GM12878 (cell line): ENCODE measurements around the gene OR4C13. TPM values are rescaled to one million over a fixed set of nuclear protein-coding genes. Genes with fewer than 3 reads are reported as not detected.
"Not testable (repeated sequence)": the region's sequence is repeated elsewhere in the genome, so short reads cannot be mapped to it uniquely, and the experiment has no call there.

Experiments used
- ATAC-seq: fragments of 200-7000 bp; cut with Tn5 transposase; 3 replicates; pipeline ENCODE4 v1.9.1; 2020; ENCODE audit warnings: mild to moderate bottlenecking, moderate library complexity
- BruUV-seq: library from RNA; stranded (reverse); fragments of 400-500 nt; replicated peaks from 2 replicates; lab custom pipeline; 2021; lab: Mats Ljungman, UMichigan
- CTCF ChIA-PET: fragments of 300-600 bp; sonication (Branson Sonifier 250); formaldehyde crosslinking; extraction: SDS; loops from one replicate; lab custom pipeline; 2021; ENCODE audit warnings: inconsistent platforms; lab: Yijun Ruan, JAX
- POLR2A ChIA-PET: fragments of 350-600 bp; formaldehyde crosslinking; extraction: SDS; loops from one replicate; lab custom pipeline; 2021; ENCODE audit warnings: inconsistent platforms; lab: Charles Lee
- RAD21 ChIA-PET: fragments of 300-600 bp; sonication (Branson Sonifier 250); formaldehyde crosslinking; loops from one replicate; lab custom pipeline; 2023; ENCODE audit warnings: antibody characterized with exemption; ENCODE audit not compliant: unreplicated experiment; lab: Charles Lee
- SMC1A ChIA-PET: fragments of 300-600 bp; sonication (Branson Sonifier 250); formaldehyde crosslinking; loops from one replicate; lab custom pipeline; 2023; ENCODE audit not compliant: unreplicated experiment, uncharacterized antibody; lab: Charles Lee
- DNase-seq: peaks from one replicate; pipeline ENCODE4 v3.0.0-alpha.2; 2011; ENCODE audit warnings: low read depth, low spot score
- FAIRE-seq: peaks from 3 replicates; lab custom pipeline; 2011; peaks lifted over from hg19 to GRCh38; lab: Jason Lieb, UNC
- H2AFZ ChIP-seq: 2 replicates; pipeline ENCODE4 v1.6.0; 2011; ENCODE audit warnings: low read depth, low read length, control low read depth; ENCODE audit not compliant: control insufficient read depth
- H3K27ac ChIP-seq: 2 replicates; pipeline ENCODE4 v1.5.1; 2011; ENCODE audit warnings: control low read depth; ENCODE audit not compliant: control insufficient read depth, insufficient read depth
- H3K27me3 ChIP-seq, 2 experiments: replicated peaks in 1 of 2; 2 replicates each; pipeline versions ENCODE4 v1.6.0 to v1.6.1; 2011; ENCODE audit warnings: low read length in 1 of 2; ENCODE audit not compliant: control insufficient read depth in 2 of 2, insufficient read depth in 2 of 2
- H3K36me3 ChIP-seq, 2 experiments: 2 replicates each; pipeline ENCODE4 v1.5.1; 2011; ENCODE audit warnings: low read length in 1 of 2; ENCODE audit not compliant: control insufficient read depth in 2 of 2, insufficient read depth in 2 of 2
- H3K4me1 ChIP-seq: 2 replicates; pipeline ENCODE4 v1.6.1; 2011; ENCODE audit warnings: mild to moderate bottlenecking, low read length, moderate library complexity, mixed read lengths; ENCODE audit not compliant: control insufficient read depth, insufficient read depth
- H3K4me2 ChIP-seq: 2 replicates; pipeline ENCODE4 v1.6.0; 2011; ENCODE audit warnings: control low read depth; ENCODE audit not compliant: control insufficient read depth, insufficient read depth
- H3K4me3 ChIP-seq: fragments of 200-600 bp; sonication (generic); 2 replicates; pipeline ENCODE4 v1.5.1; 2016
- H3K79me2 ChIP-seq: 2 replicates; pipeline ENCODE4 v1.6.0; 2011; ENCODE audit warnings: low read length; ENCODE audit not compliant: control insufficient read depth, insufficient read depth
- H3K9ac ChIP-seq: 2 replicates; pipeline ENCODE4 v1.8.0; 2011; ENCODE audit warnings: low read length, control low read depth, mixed read lengths; ENCODE audit not compliant: control insufficient read depth, insufficient read depth
- H3K9me3 ChIP-seq: replicated peaks from 3 replicates; pipeline ENCODE4 v1.5.1; 2011; ENCODE audit warnings: mild to moderate bottlenecking, low read length; ENCODE audit not compliant: control insufficient read depth, insufficient read depth
- H4K20me1 ChIP-seq: 2 replicates; pipeline ENCODE4 v1.6.0; 2011; ENCODE audit not compliant: control insufficient read depth, insufficient read depth
- WGBS: methylation state at CpG from one replicate; pipeline ENCODE4 v1.1.6; 2016; ENCODE audit warnings: low lambda C conversion rate; ENCODE audit not compliant: insufficient replicate concordance, insufficient coverage; ENCODE audit errors: missing lambda C conversion rate; 5-methylcytosine and 5-hydroxymethylcytosine counted together
- in situ Hi-C: fragments of 300-500 bp; cut with MboI; formaldehyde crosslinking; loops from 9 replicates; pipeline ENCODE4 v1.14.3; 2018; ENCODE audit warnings: mixed read lengths
- intact Hi-C: fragments of 100-400 bp; cut with micrococcal nuclease; formaldehyde crosslinking; loops from one replicate; pipeline ENCODE4 v1.14.2; 2022; ENCODE audit not compliant: unreplicated experiment
- polyA plus RNA-seq, 11 experiments: library from polyadenylated mRNA; depleted of rRNA in 4 of 11; unstranded in 6 of 11; stranded (reverse) in 5 of 11; fragments of >200 nt; fragmentation: Nextera tagmentation in 4 of 11; fragmentation: Illumina TruSeq in 1 of 11; extraction: Ambion mirVana in 4 of 11; extraction: Trizol in 1 of 11; gene quantifications; 1 replicate in 1 of 11; 2 replicates in 10 of 11; pipeline versions ENCODE4 v1.2.1 to v1.2.3, GENCODE V29; 2011 to 2016; ENCODE audit warnings: inconsistent platforms in 2 of 11, missing spikeins in 2 of 11, low read depth in 1 of 11
- total RNA-seq, 4 experiments: library from RNA; depleted of rRNA in 3 of 4; stranded (reverse); fragments of >200 nt in 3 of 4; fragmentation: Illumina TruSeq in 1 of 4; extraction: Trizol in 1 of 4; gene quantifications; 2 replicates each; pipeline versions ENCODE4 v1.2.1 to v1.2.3, GENCODE V29; 2013 to 2021

OR4C13 gene
- total and polyA plus RNA-seq, 10 of the 15 experiments (the other 5 are each of a cell fraction or from before 2014, with no cell fraction given) = not detected

- H3K27ac ChIP-seq, H2AFZ ChIP-seq, H4K20me1 ChIP-seq, FAIRE-seq, H3K79me2 ChIP-seq, BruUV-seq, H3K4me3 ChIP-seq, H3K4me1 ChIP-seq, SMC1A ChIA-PET, H3K27me3 ChIP-seq, DNase-seq, H3K4me2 ChIP-seq, ATAC-seq, H3K36me3 ChIP-seq, in situ Hi-C loops, H3K9me3 ChIP-seq, intact Hi-C loops, CTCF ChIA-PET, POLR2A ChIA-PET, H3K9ac ChIP-seq, RAD21 ChIA-PET: not testable (repeated sequence)
- WGBS = 36% methylated on average over 4 of the region's 4 CpGs
These were observed 21.2 kb downstream of the OR4C13 start for GRCh38 chr11:49973439-49973838.

GRCh38 chr11:49982435-49982834 is 30.2 kb downstream of the OR4C13 start, which contains the start of gene OR4C12:
Gene OR4C12, minus strand, starts transcription at chr11:49982535. Its CDS starts 34 bp downstream, at chr11:49982501.
- intact Hi-C loops, H3K36me3 ChIP-seq, ATAC-seq, CTCF ChIA-PET, SMC1A ChIA-PET, H3K4me1 ChIP-seq, H3K4me3 ChIP-seq, H3K27me3 ChIP-seq, BruUV-seq, in situ Hi-C loops, H2AFZ ChIP-seq, RAD21 ChIA-PET, H4K20me1 ChIP-seq, H3K9ac ChIP-seq, DNase-seq, H3K27ac ChIP-seq, FAIRE-seq, POLR2A ChIA-PET, H3K4me2 ChIP-seq, H3K9me3 ChIP-seq, H3K79me2 ChIP-seq: not testable (repeated sequence)
- WGBS = 0% methylated on average over 1 of the region's 1 CpG
